Right ventricle myocardium inferior (tissue), 1 donor: ENCODE results near the gene CAPG. TPM values are rescaled to one million over a fixed set of nuclear protein-coding genes. Genes with fewer than 3 reads are reported as not detected.
"Not testable (repeated sequence)": the region's sequence is repeated elsewhere in the genome, so short reads cannot be mapped to it uniquely, and the experiment has no call there.

Experiments used
- ATAC-seq: fragments of 200-7000 bp; cut with Tn5 transposase; one replicate; pipeline ENCODE4 v1.9.1; 2020; ENCODE audit warnings: mild to moderate bottlenecking, moderate library complexity
- DNase-seq: peaks from one replicate; pipeline ENCODE4 v3.0.0; 2021; ENCODE audit errors: missing footprints
- intact Hi-C: fragments of 100-400 bp; cut with DNase I; formaldehyde crosslinking; loops from one replicate; pipeline ENCODE4 v1.11.0; 2022
- total RNA-seq: library from RNA; stranded (reverse); fragmentation: NEBNext Ultra II Directional; extraction: Animal tissue kit (Norgen Biotek cat#: 25700); gene quantifications from one replicate; pipeline ENCODE4 v1.2.1, GENCODE V29; 2021
- donor health status: DM: no; HTN: yes; CAD: no; lungs with severe emphysema.

Gene CAPG
- total RNA-seq, 1 donor from 2014 or later = 5.2 TPM

GRCh38 chr2:85439569-85439968 lies 29.4 kb upstream of the CAPG start:
- DNase-seq = peak; percentile 22
- intact Hi-C loops, ATAC-seq: not testable (repeated sequence)

- DNase-seq = no peak
- ATAC-seq = no peak
- intact Hi-C loops = no loop called here
These were observed 28.9 kb upstream of the CAPG start for GRCh38 chr2:85439025-85439472.

- DNase-seq (peak; percentile 68), ATAC-seq (peak; percentile 9)
- intact Hi-C loops = no loop called here
These were observed 28.2 kb upstream of the CAPG start for GRCh38 chr2:85438201-85439024.

- DNase-seq = peak; percentile 96
- intact Hi-C loops = loop anchor here (1.0 to 2.0 kb wide), 2 partner anchors 63 to 102 kb away; partner anchors contain the start of gene MAT2A
- ATAC-seq = peak; percentile 82
These were observed 27.5 kb upstream of the CAPG start for GRCh38 chr2:85437488-85438200.

- DNase-seq = peak; percentile 67
- no peak for ATAC-seq
These were observed 26.8 kb upstream of the CAPG start for GRCh38 chr2:85436836-85437487.

GRCh38 chr2:85435981-85436835 lies 26.0 kb upstream of the CAPG start:
- intact Hi-C loops = loop anchor here (2.0 kb wide), 1 partner anchor 65 kb away; no protein-coding TSS in a partner anchor
- peak; percentile 70 for DNase-seq
- no peak for ATAC-seq

More at GRCh38 chr2:85436836-85437487, 26.8 kb upstream of the CAPG start:
- intact Hi-C loops = loop anchor here (1.0 to 2.0 kb wide), 2 partner anchors 64 to 102 kb away; partner anchors contain the start of gene MAT2A

GRCh38 chr2:85435220-85435958 lies 25.2 kb upstream of the CAPG start:
- DNase-seq = peak; percentile 71
- intact Hi-C loops = no loop called here
- ATAC-seq = no peak

GRCh38 chr2:85434696-85435095 lies 24.5 kb upstream of the CAPG start:
- peak; percentile 57 for DNase-seq
- intact Hi-C loops = no loop called here

GRCh38 chr2:85433511-85434089 lies 23.4 kb upstream of the CAPG start:
- DNase-seq (peak; percentile 92), ATAC-seq (peak; percentile 82)
- intact Hi-C loops = no loop called here

More at GRCh38 chr2:85434696-85435095, 24.5 kb upstream of the CAPG start:
- ATAC-seq = no peak

GRCh38 chr2:85431570-85432205 lies 21.5 kb upstream of the CAPG start:
- no peak for ATAC-seq
- DNase-seq = no peak
- intact Hi-C loops = no loop called here

GRCh38 chr2:85430752-85431569 lies 20.8 kb upstream of the CAPG start:
- ATAC-seq = no peak
- intact Hi-C loops = no loop called here
- DNase-seq = no peak

GRCh38 chr2:85429924-85430289 lies 19.7 kb upstream of the CAPG start:
- ATAC-seq = no peak
- no peak for DNase-seq
- intact Hi-C loops = no loop called here

GRCh38 chr2:85429213-85429923 lies 19.2 kb upstream of the CAPG start:
- no peak for ATAC-seq
- intact Hi-C loops = no loop called here

GRCh38 chr2:85428343-85428881 lies 18.2 kb upstream of the CAPG start:
- ATAC-seq (no peak), DNase-seq (no peak)
- intact Hi-C loops = no loop called here

More at GRCh38 chr2:85429213-85429923, 19.2 kb upstream of the CAPG start:
- no peak for DNase-seq

GRCh38 chr2:85427300-85427835 lies 17.2 kb upstream of the CAPG start:
- DNase-seq (no peak), ATAC-seq (no peak)
- intact Hi-C loops = no loop called here
